Testis (tissue), 2 donors: ENCODE results near the gene TMEM252.

Experiments
- CTCF ChIP-seq, 3 experiments: fragments of 450-650 bp in 2 of 3; fragments of 200-600 bp in 1 of 3; sonication (generic) in 1 of 3; IDR thresholded peaks; one replicate each; pipeline ENCODE4 v1.5.1; 2016 to 2019; ENCODE audit warnings: antibody characterized with exemption in 3 of 3, mild to moderate bottlenecking in 2 of 3, moderate library complexity in 1 of 3
- POLR2A ChIP-seq: fragments of 450-650 bp; IDR thresholded peaks from one replicate; pipeline ENCODE4 v1.6.1; 2017; ENCODE audit warnings: antibody characterized with exemption, mild to moderate bottlenecking, moderate library complexity

GRCh38 chr9:68492806-68493205 lies 47.9 kb downstream of the TMEM252 start:
- no peak for TF ChIP-seq CTCF (IDR thresholded peaks at IDR 0.05)
- no peak for TF ChIP-seq POLR2A
